GM18868 (cell line): Measurements from ENCODE around the gene RHBDL1.

Experiments
- ATAC-seq: cut with Tn5 transposase; IDR thresholded peaks from one replicate; pipeline ENCODE4 v1.9.1; 2021; ENCODE audit warnings: mild to moderate bottlenecking, moderate library complexity; ENCODE audit not compliant: unreplicated experiment

The RHBDL1 gene

GRCh38 chr16:672371-672770 is 3.1 kb upstream of the RHBDL1 start:
- ATAC-seq, result no peak

DNA sequence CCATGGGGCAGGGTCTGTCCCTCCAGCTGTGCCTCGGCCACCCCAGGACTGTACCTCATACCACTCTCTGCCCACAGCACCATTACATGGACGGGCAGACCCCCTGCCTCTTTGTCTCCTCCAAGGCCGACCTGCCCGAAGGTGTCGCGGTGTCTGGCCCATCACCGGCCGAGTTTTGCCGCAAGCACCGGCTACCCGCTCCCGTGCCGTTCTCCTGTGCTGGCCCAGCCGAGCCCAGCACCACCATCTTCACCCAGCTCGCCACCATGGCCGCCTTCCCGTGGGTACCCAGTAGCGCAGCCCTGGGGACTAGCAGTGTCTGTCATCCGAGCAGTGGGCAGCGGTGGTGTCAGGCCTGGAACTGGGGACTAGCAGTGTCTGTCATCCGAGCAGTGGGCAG is 2.6 kb upstream of the RHBDL1 start:
- ATAC-seq, result no peak

- ATAC-seq, result no peak
Measured at GRCh38 chr16:673399-673991, 2.0 kb upstream of the RHBDL1 start.

- no peak for ATAC-seq
Measured at GRCh38 chr16:674214-674881, 1.1 kb upstream of the RHBDL1 start.

DNA sequence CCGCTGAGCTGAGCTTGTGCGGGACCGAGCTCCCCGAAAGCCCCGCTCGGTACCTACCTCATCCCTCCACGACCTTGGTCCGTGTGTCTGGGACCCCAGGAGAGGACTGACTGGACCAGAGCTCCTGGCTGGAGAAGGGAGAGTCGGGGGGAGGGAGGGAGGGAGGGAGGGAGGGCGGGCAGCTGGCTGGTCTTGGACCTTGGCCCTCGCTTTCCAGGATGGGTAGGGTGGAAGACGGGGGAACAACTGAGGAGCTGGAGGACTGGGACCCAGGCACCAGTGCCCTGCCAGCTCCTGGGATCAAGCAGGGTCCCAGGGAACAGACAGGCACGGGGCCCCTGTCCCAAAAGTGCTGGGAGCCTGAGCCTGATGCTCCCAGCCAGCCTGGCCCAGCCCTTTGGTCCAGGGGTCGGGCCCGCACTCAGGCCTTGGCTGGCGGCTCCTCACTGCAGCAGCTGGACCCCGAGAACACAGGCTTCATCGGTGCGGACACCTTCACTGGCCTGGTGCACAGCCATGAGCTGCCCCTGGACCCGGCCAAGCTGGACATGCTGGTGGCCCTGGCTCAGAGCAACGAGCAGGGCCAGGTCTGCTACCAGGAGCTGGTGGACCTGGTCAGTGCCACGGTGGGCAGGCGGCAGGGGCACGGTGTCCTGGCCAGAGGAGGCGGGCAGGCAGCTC is 553 bp downstream of the RHBDL1 start:
- ATAC-seq, result no peak

DNA sequence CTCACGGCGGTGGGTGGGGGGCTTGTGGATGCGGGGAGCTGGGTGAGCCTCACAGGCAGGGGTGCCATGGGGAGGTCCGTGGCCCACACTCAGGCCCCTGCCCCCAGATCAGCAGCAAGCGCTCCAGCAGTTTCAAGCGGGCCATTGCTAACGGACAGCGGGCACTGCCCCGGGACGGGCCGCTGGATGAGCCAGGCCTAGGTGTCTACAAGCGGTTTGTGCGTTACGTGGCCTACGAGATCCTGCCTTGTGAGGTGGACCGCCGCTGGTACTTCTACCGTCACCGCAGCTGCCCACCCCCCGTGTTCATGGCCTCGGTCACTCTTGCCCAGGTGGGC is 1.1 kb downstream of the RHBDL1 start:
- ATAC-seq, result no peak

GRCh38 chr16:676913-677312 is 1.4 kb downstream of the RHBDL1 start:
- ATAC-seq, result no peak

- ATAC-seq, result no peak
Measured at GRCh38 chr16:677316-678190, 2.1 kb downstream of the RHBDL1 start.

GRCh38 chr16:678209-678857 is 2.9 kb downstream of the RHBDL1 start:
- ATAC-seq, result no peak

- ATAC-seq, result no peak
Measured at GRCh38 chr16:678858-679813, 3.7 kb downstream of the RHBDL1 start.

DNA sequence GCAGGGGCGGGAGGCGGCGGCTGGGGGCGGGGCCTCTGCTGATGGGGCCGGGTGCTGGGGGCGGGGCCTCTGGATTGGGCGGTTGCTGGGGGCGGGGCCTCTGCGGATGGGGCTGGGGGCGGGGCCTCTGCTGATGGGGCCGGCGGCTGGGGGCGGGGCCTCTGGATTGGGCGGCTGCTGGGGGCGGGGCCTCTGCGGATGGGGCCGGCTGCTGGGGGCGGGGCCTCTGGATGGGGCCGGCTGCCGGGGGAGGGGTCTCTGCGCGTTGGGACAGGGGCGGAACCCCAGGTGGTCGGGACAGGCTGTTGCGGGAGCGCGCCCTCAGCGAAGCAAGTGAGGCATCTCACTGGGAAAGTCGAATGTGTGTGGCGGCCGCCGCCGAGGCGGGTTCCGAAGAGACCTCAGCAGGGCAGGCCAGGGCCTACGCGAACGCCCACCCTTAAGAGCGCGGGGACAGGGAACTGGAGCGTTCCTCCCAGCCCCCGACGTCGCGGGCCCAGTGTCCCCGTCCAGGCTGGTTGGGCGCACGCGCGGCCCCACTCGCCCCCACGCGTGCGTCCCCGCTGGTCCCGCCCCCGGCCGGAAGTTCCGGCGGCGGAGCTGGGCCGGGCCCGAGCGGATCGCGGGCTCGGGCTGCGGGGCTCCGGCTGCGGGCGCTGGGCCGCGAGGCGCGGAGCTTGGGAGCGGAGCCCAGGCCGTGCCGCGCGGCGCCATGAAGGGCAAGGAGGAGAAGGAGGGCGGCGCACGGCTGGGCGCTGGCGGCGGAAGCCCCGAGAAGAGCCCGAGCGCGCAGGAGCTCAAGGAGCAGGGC is 4.5 kb downstream of the RHBDL1 start, which contains the start of gene STUB1:
Gene STUB1 (plus strand): TSS at position 597 of the 811 bp plus-strand sequence. CDS start 116 bp downstream, at position 713.
- ATAC-seq, result peak; percentile 37

- no peak for ATAC-seq
Measured at GRCh38 chr16:680625-680945, 5.1 kb downstream of the RHBDL1 start.

DNA sequence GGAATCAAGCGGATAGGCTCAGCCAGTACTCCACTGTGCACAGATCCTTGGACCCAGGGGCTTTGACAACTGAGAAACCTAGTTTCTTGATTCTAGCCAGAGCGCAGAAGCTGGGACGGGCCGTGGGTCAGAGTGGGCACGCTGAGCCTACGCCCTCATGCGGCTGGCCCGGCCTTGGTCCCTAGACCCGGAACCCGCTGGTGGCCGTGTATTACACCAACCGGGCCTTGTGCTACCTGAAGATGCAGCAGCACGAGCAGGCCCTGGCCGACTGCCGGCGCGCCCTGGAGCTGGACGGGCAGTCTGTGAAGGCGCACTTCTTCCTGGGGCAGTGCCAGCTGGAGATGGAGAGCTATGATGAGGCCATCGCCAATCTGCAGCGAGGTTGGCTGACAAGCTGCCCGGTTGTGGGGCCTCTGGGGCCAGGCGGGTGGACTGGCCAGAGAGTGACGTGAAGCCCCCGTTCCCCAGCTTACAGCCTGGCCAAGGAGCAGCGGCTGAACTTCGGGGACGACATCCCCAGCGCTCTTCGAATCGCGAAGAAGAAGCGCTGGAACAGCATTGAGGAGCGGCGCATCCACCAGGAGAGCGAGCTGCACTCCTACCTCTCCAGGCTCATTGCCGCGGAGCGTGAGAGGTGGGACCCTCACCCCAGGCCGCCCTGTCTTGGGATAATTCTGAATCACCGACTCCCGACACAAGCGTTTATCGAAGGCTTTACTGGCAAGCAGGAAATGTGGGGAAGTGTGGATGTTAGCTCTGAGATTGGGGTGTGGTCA is 5.7 kb downstream of the RHBDL1 start:
- ATAC-seq, result no peak

DNA sequence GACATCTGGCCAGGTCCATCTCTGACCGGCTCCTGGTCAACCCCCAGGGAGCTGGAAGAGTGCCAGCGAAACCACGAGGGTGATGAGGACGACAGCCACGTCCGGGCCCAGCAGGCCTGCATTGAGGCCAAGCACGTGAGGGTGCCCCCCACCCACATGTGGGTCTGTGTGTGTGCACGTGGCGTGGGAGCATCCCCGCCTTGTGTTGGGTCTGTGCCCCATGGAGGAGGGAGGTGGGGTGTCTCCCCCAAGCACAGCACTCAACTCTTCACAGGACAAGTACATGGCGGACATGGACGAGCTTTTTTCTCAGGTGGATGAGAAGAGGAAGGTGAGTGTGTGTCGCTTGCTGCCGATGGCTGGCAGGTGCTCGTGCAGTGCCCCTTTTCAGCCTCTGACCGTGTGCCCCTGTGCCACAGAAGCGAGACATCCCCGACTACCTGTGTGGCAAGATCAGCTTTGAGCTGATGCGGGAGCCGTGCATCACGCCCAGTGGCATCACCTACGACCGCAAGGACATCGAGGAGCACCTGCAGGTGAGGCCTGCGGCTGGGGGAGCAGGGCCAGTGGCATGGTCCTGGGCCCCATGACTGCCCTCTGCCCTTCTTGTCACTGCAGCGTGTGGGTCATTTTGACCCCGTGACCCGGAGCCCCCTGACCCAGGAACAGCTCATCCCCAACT is 6.4 kb downstream of the RHBDL1 start:
- no peak for ATAC-seq

GRCh38 chr16:682493-683395 is 7.3 kb downstream of the RHBDL1 start:
- ATAC-seq, result no peak

- ATAC-seq, result no peak
Measured at GRCh38 chr16:683396-684070, 8.1 kb downstream of the RHBDL1 start.
